Activated CD8-positive, alpha-beta memory T cell treated with anti-CD3 and anti-CD28 coated beads for 1 hour (primary cell): ENCODE results near the gene AFAP1.

ENCODE experiments used
- DNase-seq, 2 donors: peaks; one replicate each; pipeline ENCODE4 v3.0.0-alpha.2; 2020; ENCODE audit warnings: low read depth in 1 of 2; ENCODE audit errors: extremely low read depth in 1 of 2

Gene AFAP1

DNA sequence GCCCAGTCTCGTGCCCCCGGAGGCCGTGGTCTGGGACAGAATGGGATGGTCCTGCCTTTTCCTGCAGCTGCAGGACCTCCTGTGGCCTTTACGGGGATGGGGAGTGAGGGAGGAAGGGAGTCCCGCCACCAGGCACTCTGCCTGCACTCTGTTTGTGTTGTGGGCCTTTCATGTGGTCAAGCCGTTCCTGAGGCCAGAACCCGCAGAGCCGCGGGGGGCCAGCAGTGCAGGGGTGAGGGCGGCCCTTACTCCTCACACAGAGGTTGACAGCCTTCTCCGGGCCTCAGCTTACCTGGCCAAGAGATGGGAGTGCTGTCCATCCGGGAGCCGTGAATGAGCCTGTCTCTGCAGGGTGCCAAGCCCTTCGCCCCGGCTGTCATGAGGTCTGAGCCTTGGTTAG is 230.7 kb downstream of the AFAP1 start:
- no peak for DNase-seq
